ENCODE measurements around the gene SGMS1.

DNA sequence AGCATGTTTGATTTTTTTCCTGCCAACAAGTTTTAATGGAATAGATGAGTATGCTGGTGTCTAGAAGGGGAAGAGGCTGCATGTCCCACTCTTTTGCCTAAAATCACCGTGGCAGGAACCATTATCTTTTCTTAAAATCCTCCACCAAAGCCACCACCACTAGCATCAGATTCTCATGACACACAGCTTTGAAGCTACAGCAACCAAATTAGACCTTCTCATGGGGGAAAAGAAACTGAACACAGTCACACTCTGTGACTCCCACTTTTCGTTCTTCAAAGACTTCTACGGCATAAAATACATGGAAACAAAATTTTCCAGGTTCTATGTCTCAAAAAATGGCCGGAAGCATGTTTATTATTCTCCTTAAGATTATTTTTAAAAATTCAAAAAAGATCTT is 81.8 kb downstream of the SGMS1 start:
- TF ChIP-seq CTCF (IDR thresholded peaks at IDR 0.05) (no peak), POLR2A (IDR thresholded peaks at IDR 0.05) (no peak)
